ENCODE measurements around the gene IL16. TPM values are rescaled to one million over a fixed set of nuclear protein-coding genes. Genes with fewer than 3 reads are reported as not detected.

IL16 gene
- total and polyA plus RNA-seq, 10 donors: 93.9 to 159 (median 128) TPM

DNA sequence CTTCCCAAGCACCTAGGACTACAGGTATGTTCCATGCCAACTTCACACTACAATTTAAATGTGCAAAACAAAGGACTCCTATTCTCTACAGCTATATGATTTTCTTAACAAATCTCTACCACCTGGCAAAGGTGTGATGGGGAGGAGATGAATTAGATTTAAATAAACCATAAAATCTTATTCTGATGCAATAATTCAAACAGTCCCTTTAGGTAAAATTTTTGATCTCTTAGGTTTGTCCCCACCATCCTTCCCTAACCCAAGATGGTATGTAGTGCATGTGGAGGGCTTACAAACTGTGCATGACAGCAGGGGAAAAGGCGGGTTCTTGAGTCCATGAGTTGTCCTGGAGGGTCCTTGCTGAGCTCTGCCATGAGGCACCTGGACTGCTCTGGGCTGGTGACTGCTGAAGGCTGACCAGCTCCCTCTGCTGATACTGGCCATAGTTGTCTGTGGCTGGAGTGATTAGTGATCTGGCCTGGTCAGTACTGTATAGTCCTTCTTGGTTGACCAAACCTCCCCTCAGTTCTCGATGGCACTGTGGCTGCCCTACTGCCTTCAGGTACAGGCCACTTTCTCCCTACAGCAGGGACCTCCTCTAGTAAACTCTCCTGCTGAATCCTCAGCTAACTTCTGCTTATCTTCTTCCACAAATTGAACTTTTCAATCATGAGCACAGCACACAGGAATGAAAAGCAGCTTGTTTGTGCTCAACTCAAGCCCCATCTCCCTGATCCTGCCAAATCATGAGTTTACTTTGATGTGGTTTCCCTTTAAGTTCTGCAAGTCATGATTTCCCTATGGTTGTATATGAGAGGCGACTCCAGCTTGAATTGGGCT, 32.5 kb upstream of the IL16 start:
- Histone ChIP-seq H3K4me3 (no peak overlapping the region), H3K4me1 (peaks cover 0 to 23% (median 14%) of the 10 kb centered on the region in 6 donors), H3K9me3 (no peaks in the 10 kb centered on the region), H3K27me3 (replicated peaks in 1 of 7) (peaks cover 0 to 20% (median 0%) of the 10 kb centered on the region in 7 donors), H3K36me3 (no peaks in the 10 kb centered on the region), H3K27ac (no peak overlapping the region)
- 46 to 68% (median 56%) methylated on average over 3 of the region's 3 CpGs for WGBS, 5 donors
- TF ChIP-seq POLR2A (IDR thresholded peaks at IDR 0.05) (no peak), POLR2AphosphoS5 (IDR thresholded peaks at IDR 0.05) (no peak)
- TF ChIP-seq, protein P1, sequence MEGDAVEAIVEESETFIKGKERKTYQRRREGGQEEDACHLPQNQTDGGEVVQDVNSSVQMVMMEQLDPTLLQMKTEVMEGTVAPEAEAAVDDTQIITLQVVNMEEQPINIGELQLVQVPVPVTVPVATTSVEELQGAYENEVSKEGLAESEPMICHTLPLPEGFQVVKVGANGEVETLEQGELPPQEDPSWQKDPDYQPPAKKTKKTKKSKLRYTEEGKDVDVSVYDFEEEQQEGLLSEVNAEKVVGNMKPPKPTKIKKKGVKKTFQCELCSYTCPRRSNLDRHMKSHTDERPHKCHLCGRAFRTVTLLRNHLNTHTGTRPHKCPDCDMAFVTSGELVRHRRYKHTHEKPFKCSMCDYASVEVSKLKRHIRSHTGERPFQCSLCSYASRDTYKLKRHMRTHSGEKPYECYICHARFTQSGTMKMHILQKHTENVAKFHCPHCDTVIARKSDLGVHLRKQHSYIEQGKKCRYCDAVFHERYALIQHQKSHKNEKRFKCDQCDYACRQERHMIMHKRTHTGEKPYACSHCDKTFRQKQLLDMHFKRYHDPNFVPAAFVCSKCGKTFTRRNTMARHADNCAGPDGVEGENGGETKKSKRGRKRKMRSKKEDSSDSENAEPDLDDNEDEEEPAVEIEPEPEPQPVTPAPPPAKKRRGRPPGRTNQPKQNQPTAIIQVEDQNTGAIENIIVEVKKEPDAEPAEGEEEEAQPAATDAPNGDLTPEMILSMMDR (IDR thresholded peaks at IDR 0.05 in 8 of 11, conservative IDR thresholded peaks at IDR 0.05 in 3 of 11): no peak
- intact Hi-C loops (cut with DNase I; ENCODE audit: low total_unique reads): no loop called here
- no peak for DNase-seq

- 81 to 95% (median 92%) methylated on average over 3 of the region's 3 CpGs for WGBS, 5 donors
- no peaks in the 10 kb centered on the region for H3K9me3 ChIP-seq
- DNase-seq: no peak
- H3K4me1 ChIP-seq: peaks cover 0 to 21% (median 14%) of the 10 kb centered on the region in 6 donors
- H3K27ac ChIP-seq: no peak overlapping the region
- no peaks in the 10 kb centered on the region for H3K36me3 ChIP-seq
- H3K27me3 ChIP-seq (replicated peaks in 1 of 7): peaks cover 0 to 20% (median 0%) of the 10 kb centered on the region in 7 donors
- intact Hi-C loops (cut with DNase I; ENCODE audit: low total_unique reads): no loop called here
- TF ChIP-seq POLR2A (IDR thresholded peaks at IDR 0.05) (no peak), POLR2AphosphoS5 (IDR thresholded peaks at IDR 0.05) (no peak)
- TF ChIP-seq, protein P1 (IDR thresholded peaks at IDR 0.05 in 8 of 11, conservative IDR thresholded peaks at IDR 0.05 in 3 of 11): no peak
- no peak overlapping the region for H3K4me3 ChIP-seq
These were observed 31.1 kb upstream of the IL16 start for GRCh38 chr15:81165535-81165934.

DNA sequence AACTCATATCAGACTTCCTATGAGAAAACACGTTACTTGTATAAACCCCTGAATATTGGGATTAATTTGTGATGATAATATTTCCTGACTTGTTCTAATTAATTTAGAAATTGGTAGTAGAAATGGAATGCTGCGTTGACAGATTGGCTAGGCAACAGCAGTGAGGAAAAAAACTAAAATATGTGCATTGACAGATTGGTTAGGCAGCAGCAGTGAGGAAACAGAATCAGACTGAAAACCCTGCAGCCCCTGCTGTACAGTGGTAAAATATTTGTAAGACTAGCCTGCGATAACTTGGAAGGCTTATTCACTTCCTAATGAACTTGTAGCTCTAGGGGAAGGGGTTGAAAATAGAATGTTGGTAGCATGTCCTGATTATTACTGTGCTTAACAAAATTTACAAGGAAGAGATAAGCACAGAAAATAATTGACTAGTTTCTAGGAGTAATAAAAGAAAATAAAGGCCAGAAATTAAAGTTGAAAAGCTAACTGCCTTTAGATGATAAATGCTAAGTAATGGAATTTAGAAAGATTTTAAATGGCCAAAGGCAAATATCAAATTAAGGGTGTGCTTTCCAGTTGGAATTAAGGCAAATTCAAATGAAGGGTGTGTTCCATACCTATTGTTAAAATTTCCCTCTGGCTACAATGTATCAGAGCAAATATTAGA, 29.9 kb upstream of the IL16 start:
- intact Hi-C loops (cut with DNase I; ENCODE audit: low total_unique reads): no loop called here
- peaks cover 0 to 9% (median 0%) of the 10 kb centered on the region in 7 donors for H3K27me3 ChIP-seq (replicated peaks in 1 of 7)
- H3K27ac ChIP-seq: no peak overlapping the region
- no peak overlapping the region for H3K4me3 ChIP-seq
- no peaks in the 10 kb centered on the region for H3K9me3 ChIP-seq
- peaks cover 0 to 8% (median 2%) of the 10 kb centered on the region in 6 donors for H3K4me1 ChIP-seq
- 77 to 90% (median 86%) methylated on average over 3 of the region's 3 CpGs for WGBS, 5 donors
- TF ChIP-seq, protein P1 (IDR thresholded peaks at IDR 0.05 in 8 of 11, conservative IDR thresholded peaks at IDR 0.05 in 3 of 11): no peak
- TF ChIP-seq POLR2AphosphoS5 (IDR thresholded peaks at IDR 0.05) (no peak), POLR2A (IDR thresholded peaks at IDR 0.05) (no peak)
- H3K36me3 ChIP-seq: no peaks in the 10 kb centered on the region
- no peak for DNase-seq

DNA sequence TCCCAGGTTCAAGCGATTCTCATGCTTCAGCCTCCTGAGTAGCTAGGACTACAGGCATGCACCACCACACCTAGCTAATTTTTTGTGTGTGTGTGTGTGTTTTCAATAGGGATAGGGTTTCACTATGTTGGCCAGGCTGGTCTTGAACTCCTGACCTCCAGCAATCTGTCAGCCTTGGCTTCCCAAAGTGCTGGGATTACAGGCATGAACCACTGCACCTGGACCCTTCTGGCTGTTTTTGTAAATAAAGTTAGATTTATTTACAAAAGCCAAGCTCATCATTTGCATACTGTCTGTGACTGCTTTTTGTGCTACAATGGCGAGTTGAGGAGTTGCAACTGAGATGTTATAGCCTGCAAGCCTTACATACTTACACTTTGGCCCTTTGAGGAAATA, 28.6 kb upstream of the IL16 start:
- Histone ChIP-seq H3K4me3 (no peak overlapping the region), H3K27me3 (replicated peaks in 1 of 7) (no peaks in the 10 kb centered on the region), H3K36me3 (no peaks in the 10 kb centered on the region), H3K4me1 (peaks cover 0 to 6% (median 0%) of the 10 kb centered on the region in 6 donors), H3K27ac (no peak overlapping the region), H3K9me3 (no peaks in the 10 kb centered on the region)
- 74 to 96% (median 89%) methylated on average over 2 of the region's 2 CpGs for WGBS, 5 donors
- DNase-seq: no peak
- intact Hi-C loops (cut with DNase I; ENCODE audit: low total_unique reads): no loop called here
- no peak for TF ChIP-seq POLR2AphosphoS5 (IDR thresholded peaks at IDR 0.05)
